ENCODE results near the gene BCKDHA.

The BCKDHA gene

GRCh38 chr19:41409288-41409687 lies 11.7 kb downstream of the BCKDHA start:
- WGBS (ENCODE audit: extremely low coverage, insufficient coverage, low lambda C conversion rate) = no CpG with 5 or more reads among the region's 4 CpGs
- Histone ChIP-seq H3K27me3 (ENCODE audit: insufficient read depth, low read length, poor library complexity) (no peaks in the 10 kb centered on the region), H3K27ac (ENCODE audit: low read depth, low read length) (no peak overlapping the region), H2BK15ac (replicated peaks; ENCODE audit: low read depth) (no peak overlapping the region), H3K56ac (ENCODE audit: low read length) (no peak overlapping the region), H3K79me1 (ENCODE audit: low read length) (no peaks in the 10 kb centered on the region), H4K8ac (ENCODE audit: low read depth, low read length) (no peak overlapping the region), H3K18ac (ENCODE audit: low read length) (no peak overlapping the region), H3K36me3 (ENCODE audit: control insufficient read depth, insufficient read depth, low read length) (no peaks in the 10 kb centered on the region), H2AK5ac (ENCODE audit: low read length) (no peak overlapping the region), H2BK5ac (ENCODE audit: low read length) (no peak overlapping the region), H3K4me3 (ENCODE audit: low read length) (no peak overlapping the region), H3K23ac (ENCODE audit: low read length) (no peak overlapping the region), H2BK120ac (ENCODE audit: low read depth, low read length) (no peak overlapping the region), H4K5ac (ENCODE audit: low read length) (no peak overlapping the region), H3K4me2 (ENCODE audit: low read length) (no peak overlapping the region), H3K9ac (ENCODE audit: low read length) (no peak overlapping the region), H3K4ac (ENCODE audit: low read depth, low read length) (no peak overlapping the region), H3K4me1 (ENCODE audit: control insufficient read depth, low read depth, low read length) (peaks cover 5% of the 10 kb centered on the region), H3K79me2 (ENCODE audit: control insufficient read depth, insufficient read depth, low read length) (no peaks in the 10 kb centered on the region)
- DNase-seq = peak; percentile 81

- Histone ChIP-seq H3K4ac (ENCODE audit: low read depth, low read length) (no peak overlapping the region), H3K79me2 (ENCODE audit: control insufficient read depth, insufficient read depth, low read length) (no peaks in the 10 kb centered on the region), H3K79me1 (ENCODE audit: low read length) (no peaks in the 10 kb centered on the region), H2BK15ac (replicated peaks; ENCODE audit: low read depth) (no peak overlapping the region), H3K27ac (ENCODE audit: low read depth, low read length) (no peak overlapping the region), H4K5ac (ENCODE audit: low read length) (no peak overlapping the region), H2BK120ac (ENCODE audit: low read depth, low read length) (no peak overlapping the region), H3K4me2 (ENCODE audit: low read length) (no peak overlapping the region), H2AK5ac (ENCODE audit: low read length) (no peak overlapping the region), H3K23ac (ENCODE audit: low read length) (no peak overlapping the region), H3K9ac (ENCODE audit: low read length) (no peak overlapping the region), H3K18ac (ENCODE audit: low read length) (no peak overlapping the region), H3K56ac (ENCODE audit: low read length) (no peak overlapping the region), H2BK5ac (ENCODE audit: low read length) (no peak overlapping the region), H3K4me1 (ENCODE audit: control insufficient read depth, low read depth, low read length) (peaks cover 5% of the 10 kb centered on the region), H3K36me3 (ENCODE audit: control insufficient read depth, insufficient read depth, low read length) (no peaks in the 10 kb centered on the region), H4K8ac (ENCODE audit: low read depth, low read length) (no peak overlapping the region), H3K27me3 (ENCODE audit: insufficient read depth, low read length, poor library complexity) (no peaks in the 10 kb centered on the region), H3K4me3 (ENCODE audit: low read length) (no peak overlapping the region)
- DNase-seq = no peak
- WGBS (ENCODE audit: extremely low coverage, insufficient coverage, low lambda C conversion rate) = no CpG with 5 or more reads among the region's 23 CpGs
These were observed 12.9 kb downstream of the BCKDHA start for GRCh38 chr19:41410336-41411054.

GRCh38 chr19:41411100-41411967 lies 13.7 kb downstream of the BCKDHA start:
- H3K4me3 ChIP-seq (ENCODE audit: low read length) = no peak overlapping the region
- H2BK120ac ChIP-seq (ENCODE audit: low read depth, low read length) = no peak overlapping the region
- no peak overlapping the region for H3K27ac ChIP-seq (ENCODE audit: low read depth, low read length)
- no peak for DNase-seq
- no CpG with 5 or more reads among the region's 9 CpGs for WGBS (ENCODE audit: extremely low coverage, insufficient coverage, low lambda C conversion rate)
- H3K27me3 ChIP-seq (ENCODE audit: insufficient read depth, low read length, poor library complexity) = no peaks in the 10 kb centered on the region
- no peak overlapping the region for H3K23ac ChIP-seq (ENCODE audit: low read length)
- no peak overlapping the region for H2BK5ac ChIP-seq (ENCODE audit: low read length)
- no peak overlapping the region for H3K56ac ChIP-seq (ENCODE audit: low read length)
- no peak overlapping the region for H2AK5ac ChIP-seq (ENCODE audit: low read length)
- H3K36me3 ChIP-seq (ENCODE audit: control insufficient read depth, insufficient read depth, low read length) = no peaks in the 10 kb centered on the region
- H3K4ac ChIP-seq (ENCODE audit: low read depth, low read length) = no peak overlapping the region
- H3K9ac ChIP-seq (ENCODE audit: low read length) = no peak overlapping the region
- peaks cover 5% of the 10 kb centered on the region for H3K4me1 ChIP-seq (ENCODE audit: control insufficient read depth, low read depth, low read length)
- H3K18ac ChIP-seq (ENCODE audit: low read length) = no peak overlapping the region
- H2BK15ac ChIP-seq (replicated peaks; ENCODE audit: low read depth) = no peak overlapping the region
- H3K4me2 ChIP-seq (ENCODE audit: low read length) = no peak overlapping the region
- H4K5ac ChIP-seq (ENCODE audit: low read length) = no peak overlapping the region
- no peaks in the 10 kb centered on the region for H3K79me1 ChIP-seq (ENCODE audit: low read length)
- H3K79me2 ChIP-seq (ENCODE audit: control insufficient read depth, insufficient read depth, low read length) = no peaks in the 10 kb centered on the region
- H4K8ac ChIP-seq (ENCODE audit: low read depth, low read length) = no peak overlapping the region

DNA sequence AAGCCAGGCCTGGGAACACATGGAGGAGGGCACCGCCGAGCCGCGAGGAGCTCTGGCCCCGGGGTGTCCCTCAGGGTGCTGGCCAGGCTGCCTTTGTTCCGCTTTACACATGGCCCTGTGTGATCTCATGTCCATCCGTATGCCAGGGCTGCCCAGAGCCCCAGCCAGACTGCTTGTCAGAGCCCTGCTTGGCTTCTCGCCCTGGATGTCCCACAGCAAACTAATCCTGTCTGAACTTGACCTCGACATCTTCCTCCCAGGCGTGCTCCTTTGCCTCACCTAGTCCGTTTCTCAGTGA lies 14.3 kb downstream of the BCKDHA start:
- Histone ChIP-seq H2AK5ac (ENCODE audit: low read length) (no peak overlapping the region), H2BK120ac (ENCODE audit: low read depth, low read length) (no peak overlapping the region), H3K23ac (ENCODE audit: low read length) (no peak overlapping the region), H3K56ac (ENCODE audit: low read length) (no peak overlapping the region), H3K4me2 (ENCODE audit: low read length) (no peak overlapping the region), H3K27ac (ENCODE audit: low read depth, low read length) (no peak overlapping the region), H2BK15ac (replicated peaks; ENCODE audit: low read depth) (no peak overlapping the region), H2BK5ac (ENCODE audit: low read length) (no peak overlapping the region), H3K36me3 (ENCODE audit: control insufficient read depth, insufficient read depth, low read length) (no peaks in the 10 kb centered on the region), H3K4me3 (ENCODE audit: low read length) (no peak overlapping the region), H4K8ac (ENCODE audit: low read depth, low read length) (no peak overlapping the region), H3K4ac (ENCODE audit: low read depth, low read length) (no peak overlapping the region), H3K4me1 (ENCODE audit: control insufficient read depth, low read depth, low read length) (peaks cover 5% of the 10 kb centered on the region), H3K79me2 (ENCODE audit: control insufficient read depth, insufficient read depth, low read length) (no peaks in the 10 kb centered on the region), H3K27me3 (ENCODE audit: insufficient read depth, low read length, poor library complexity) (no peaks in the 10 kb centered on the region), H3K18ac (ENCODE audit: low read length) (no peak overlapping the region), H3K79me1 (ENCODE audit: low read length) (no peaks in the 10 kb centered on the region), H3K9ac (ENCODE audit: low read length) (no peak overlapping the region), H4K5ac (ENCODE audit: low read length) (no peak overlapping the region)
- DNase-seq = no peak
- WGBS (ENCODE audit: extremely low coverage, insufficient coverage, low lambda C conversion rate) = no CpG with 5 or more reads among the region's 11 CpGs

DNA sequence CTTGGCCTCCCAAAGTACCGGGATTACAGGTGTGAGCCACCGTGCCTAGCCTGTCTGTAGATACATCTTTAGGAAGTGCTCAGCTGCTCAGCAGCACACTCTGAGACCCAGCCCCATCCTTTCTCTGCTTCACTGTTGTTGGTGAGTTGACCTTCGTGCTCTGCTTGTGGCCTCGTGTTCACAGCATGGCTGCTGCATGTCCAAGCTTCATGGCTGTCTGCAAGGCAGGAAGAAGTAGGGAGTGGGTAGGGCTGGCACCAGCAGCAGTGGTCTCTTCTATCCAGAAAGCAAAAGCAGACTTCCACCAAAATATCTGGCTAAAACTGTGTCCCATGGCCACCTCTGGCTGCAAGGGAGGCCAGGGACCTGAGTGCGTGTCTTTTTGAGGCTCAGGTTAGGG lies 15.3 kb downstream of the BCKDHA start:
- Histone ChIP-seq H3K79me2 (ENCODE audit: control insufficient read depth, insufficient read depth, low read length) (no peaks in the 10 kb centered on the region), H3K9ac (ENCODE audit: low read length) (no peak overlapping the region), H3K27ac (ENCODE audit: low read depth, low read length) (no peak overlapping the region), H3K27me3 (ENCODE audit: insufficient read depth, low read length, poor library complexity) (no peaks in the 10 kb centered on the region), H3K18ac (ENCODE audit: low read length) (no peak overlapping the region), H3K4me3 (ENCODE audit: low read length) (no peak overlapping the region), H4K5ac (ENCODE audit: low read length) (no peak overlapping the region), H2BK5ac (ENCODE audit: low read length) (no peak overlapping the region), H3K79me1 (ENCODE audit: low read length) (no peaks in the 10 kb centered on the region), H3K4ac (ENCODE audit: low read depth, low read length) (no peak overlapping the region), H3K23ac (ENCODE audit: low read length) (no peak overlapping the region), H2BK120ac (ENCODE audit: low read depth, low read length) (no peak overlapping the region), H4K8ac (ENCODE audit: low read depth, low read length) (no peak overlapping the region), H3K36me3 (ENCODE audit: control insufficient read depth, insufficient read depth, low read length) (no peaks in the 10 kb centered on the region), H3K4me2 (ENCODE audit: low read length) (no peak overlapping the region), H2BK15ac (replicated peaks; ENCODE audit: low read depth) (no peak overlapping the region), H3K56ac (ENCODE audit: low read length) (no peak overlapping the region), H3K4me1 (ENCODE audit: control insufficient read depth, low read depth, low read length) (no peaks in the 10 kb centered on the region), H2AK5ac (ENCODE audit: low read length) (no peak overlapping the region)
- DNase-seq = no peak
- no CpG with 5 or more reads among the region's 5 CpGs for WGBS (ENCODE audit: extremely low coverage, insufficient coverage, low lambda C conversion rate)

All from mesendoderm (in vitro differentiated cells).